ENCODE measurements around the gene GALNT6. TPM values are rescaled to one million over a fixed set of nuclear protein-coding genes. Genes with fewer than 3 reads are reported as not detected.
"Not testable (repeated sequence)": the region's sequence is repeated elsewhere in the genome, so short reads cannot be mapped to it uniquely, and the experiment has no call there.

The GALNT6 gene
- total RNA-seq, 2 experiments from 2014 or later = 17.8 to 18.6 TPM

- peak overlapping the region; percentile 88 for H3K4me3 Mint-ChIP-seq
- peaks cover 51% of the 10 kb centered on the region for H3K36me3 Mint-ChIP-seq (ENCODE audit: low read depth)
- no peaks in the 10 kb centered on the region for H3K9me3 Mint-ChIP-seq
- POLR2A ChIA-PET = interaction anchor here (0.8 to 7.2 kb wide), 15 partner anchors 10 to 558 kb away, joined by 3 to 65 read pairs (median 8); partner anchors contain the start of genes ATF1, CSRNP2, DAZAP2 and LETMD1
- H3K27me3 Mint-ChIP-seq = no peaks in the 10 kb centered on the region
- H3K4me1 Mint-ChIP-seq = peaks cover 81% of the 10 kb centered on the region
- no peak for DNase-seq
- H3K27ac Mint-ChIP-seq = peak overlapping the region; percentile 98
- CTCF ChIA-PET = interaction anchor here (1.1 to 4.8 kb wide), 3 partner anchors 12 to 19 kb away, joined by 3 to 44 read pairs (median 9); no protein-coding TSS in a partner anchor
These were observed 68.8 kb downstream of the GALNT6 start for GRCh38 chr12:51322452-51322851.

- peak overlapping the region; percentile 99 for H3K27ac Mint-ChIP-seq
- peaks cover 55% of the 10 kb centered on the region for H3K36me3 Mint-ChIP-seq (ENCODE audit: low read depth)
- no peaks in the 10 kb centered on the region for H3K27me3 Mint-ChIP-seq
- no peaks in the 10 kb centered on the region for H3K9me3 Mint-ChIP-seq
- CTCF ChIA-PET = interaction anchor here (1.1 to 4.8 kb wide), 2 partner anchors 11 to 19 kb away, joined by 3 to 44 read pairs; no protein-coding TSS in a partner anchor
- H3K4me1 Mint-ChIP-seq = peaks cover 80% of the 10 kb centered on the region
- POLR2A ChIA-PET = interaction anchor here (1.0 to 7.2 kb wide), 8 partner anchors 13 to 557 kb away, joined by 3 to 65 read pairs (median 8); partner anchors contain the start of genes ATF1, DAZAP2 and SMAGP
- no peak for DNase-seq
- H3K4me3 Mint-ChIP-seq = peak overlapping the region; percentile 88
These were observed 69.3 kb downstream of the GALNT6 start for GRCh38 chr12:51321882-51322281.

- Mint-ChIP-seq H3K9me3 (no peaks in the 10 kb centered on the region), H3K27me3 (no peaks in the 10 kb centered on the region), H3K4me3 (peak overlapping the region; percentile 88), H3K27ac (peak overlapping the region; percentile 99), H3K36me3 (ENCODE audit: low read depth) (peaks cover 62% of the 10 kb centered on the region), H3K4me1 (peaks cover 76% of the 10 kb centered on the region)
- DNase-seq = no peak
- POLR2A ChIA-PET = interaction anchor here (1.0 to 7.2 kb wide), 10 partner anchors 9 to 556 kb away, joined by 3 to 65 read pairs (median 6); partner anchors contain the start of genes ATF1, DAZAP2 and SMAGP
- CTCF ChIA-PET = interaction anchor here (0.7 to 4.8 kb wide), 4 partner anchors 10 to 232 kb away, joined by 3 to 44 read pairs (median 3); no protein-coding TSS in a partner anchor
These were observed 70.4 kb downstream of the GALNT6 start for GRCh38 chr12:51320695-51321320.

GRCh38 chr12:51320311-51320694 lies 70.9 kb downstream of the GALNT6 start:
- Mint-ChIP-seq H3K27ac (peak overlapping the region; percentile 99), H3K9me3 (no peaks in the 10 kb centered on the region), H3K4me1 (peaks cover 75% of the 10 kb centered on the region), H3K4me3 (peak overlapping the region; percentile 88), H3K27me3 (no peaks in the 10 kb centered on the region), H3K36me3 (ENCODE audit: low read depth) (peaks cover 67% of the 10 kb centered on the region)
- DNase-seq = no peak
- ChIA-PET POLR2A (interaction anchor here (1.0 to 7.2 kb wide), 10 partner anchors 7 to 556 kb away, joined by 3 to 65 read pairs (median 10); partner anchors contain the start of genes ATF1, DAZAP2 and SMAGP), CTCF (interaction anchor here (0.7 to 4.8 kb wide), 4 partner anchors 10 to 231 kb away, joined by 3 to 44 read pairs (median 3); no protein-coding TSS in a partner anchor)

GRCh38 chr12:51318846-51319599 lies 72.2 kb downstream of the GALNT6 start:
- Mint-ChIP-seq H3K4me3 (peak overlapping the region; percentile 88), H3K27ac (peak overlapping the region; percentile 99), H3K27me3 (no peaks in the 10 kb centered on the region), H3K9me3 (no peaks in the 10 kb centered on the region), H3K4me1 (peaks cover 65% of the 10 kb centered on the region), H3K36me3 (ENCODE audit: low read depth) (peaks cover 71% of the 10 kb centered on the region)
- CTCF ChIA-PET = interaction anchor here (0.6 to 4.8 kb wide), 7 partner anchors 8 to 56 kb away, joined by 3 to 44 read pairs (median 3); no protein-coding TSS in a partner anchor
- POLR2A ChIA-PET = interaction anchor here (0.5 to 7.2 kb wide), 12 partner anchors 9 to 293 kb away, joined by 3 to 65 read pairs (median 6); partner anchors contain the start of genes DAZAP2, LETMD1, POU6F1 and SLC11A2
- DNase-seq = peak; percentile 64

GRCh38 chr12:51318057-51318806 lies 73.0 kb downstream of the GALNT6 start:
- Mint-ChIP-seq H3K27ac (peak overlapping the region; percentile 99), H3K4me1 (peaks cover 66% of the 10 kb centered on the region), H3K36me3 (ENCODE audit: low read depth) (peaks cover 71% of the 10 kb centered on the region), H3K4me3 (peak overlapping the region; percentile 88)
- ChIA-PET CTCF (interaction anchor here (0.6 to 4.8 kb wide), 8 partner anchors 9 to 91 kb away, joined by 3 to 44 read pairs (median 3); no protein-coding TSS in a partner anchor), POLR2A (interaction anchor here (0.5 to 7.2 kb wide), 11 partner anchors 9 to 269 kb away, joined by 3 to 65 read pairs (median 6); partner anchors contain the start of genes DAZAP2, LETMD1 and POU6F1)
- H3K9me3 Mint-ChIP-seq, H3K27me3 Mint-ChIP-seq, DNase-seq: not testable (repeated sequence)

- POLR2A ChIA-PET = no interaction called here
- CTCF ChIA-PET = interaction anchor here (1.2 to 1.7 kb wide), 2 partner anchors 30 to 41 kb away, joined by 3 to 8 read pairs; partner anchors contain the start of gene SMAGP
- H3K27ac Mint-ChIP-seq = no peak overlapping the region
- DNase-seq = no peak
- H3K4me1 Mint-ChIP-seq = peaks cover 45% of the 10 kb centered on the region
- no peaks in the 10 kb centered on the region for H3K27me3 Mint-ChIP-seq
- no peaks in the 10 kb centered on the region for H3K9me3 Mint-ChIP-seq
- H3K36me3 Mint-ChIP-seq (ENCODE audit: low read depth) = peaks cover 75% of the 10 kb centered on the region
- H3K4me3 Mint-ChIP-seq = no peak overlapping the region
These were observed 79.8 kb downstream of the GALNT6 start for GRCh38 chr12:51311389-51311788.

- Mint-ChIP-seq H3K9me3 (no peaks in the 10 kb centered on the region), H3K4me3 (no peak overlapping the region), H3K27me3 (no peaks in the 10 kb centered on the region), H3K36me3 (ENCODE audit: low read depth) (peaks cover 73% of the 10 kb centered on the region), H3K4me1 (peaks cover 39% of the 10 kb centered on the region), H3K27ac (peak overlapping the region; percentile 47)
- CTCF ChIA-PET = interaction anchor here (0.5 to 2.2 kb wide), 4 partner anchors 20 to 726 kb away, joined by 3 to 14 read pairs (median 4); no protein-coding TSS in a partner anchor
- POLR2A ChIA-PET = interaction anchor here (0.6 to 3.0 kb wide), 3 partner anchors 11 to 15 kb away, joined by 3 to 9 read pairs (median 8); no protein-coding TSS in a partner anchor
- no peak for DNase-seq
These were observed 83.3 kb downstream of the GALNT6 start for GRCh38 chr12:51307655-51308593.

- H3K4me1 Mint-ChIP-seq = peaks cover 32% of the 10 kb centered on the region
- H3K27ac Mint-ChIP-seq = no peak overlapping the region
- ChIA-PET CTCF (interaction anchor here (0.6 to 1.2 kb wide), 2 partner anchors 35 to 763 kb away, joined by 3 to 6 read pairs; no protein-coding TSS in a partner anchor), POLR2A (interaction anchor here (0.9 to 2.7 kb wide), 3 partner anchors 12 to 17 kb away, joined by 3 to 8 read pairs (median 4); no protein-coding TSS in a partner anchor)
- H3K4me3 Mint-ChIP-seq = no peak overlapping the region
- no peaks in the 10 kb centered on the region for H3K27me3 Mint-ChIP-seq
- no peak for DNase-seq
- H3K36me3 Mint-ChIP-seq (ENCODE audit: low read depth) = peaks cover 72% of the 10 kb centered on the region
- H3K9me3 Mint-ChIP-seq = no peaks in the 10 kb centered on the region
These were observed 84.7 kb downstream of the GALNT6 start for GRCh38 chr12:51306507-51306906.

Data from activated CD4-positive, alpha-beta memory T cell treated with anti-CD3 and anti-CD28 coated beads, Interleukin-2, amount 10 ng/mL, durations not matched to agents 7 days and 5 days (primary cell).